22Rv1 (cell line): ENCODE results near the gene SLC25A44.
"Not testable (repeated sequence)": the region's sequence is repeated elsewhere in the genome, so short reads cannot be mapped to it uniquely, and the experiment has no call there.

Experiments used
- ZFX ChIP-seq: fragments of 450-650 bp; IDR thresholded peaks from 2 replicates; pipeline ENCODE4 v1.6.1; 2017; ENCODE audit warnings: antibody characterized with exemption, borderline replicate concordance
- TF ChIP-seq, protein P1 (sequence below): fragments of 450-650 bp; IDR thresholded peaks from 2 replicates; pipeline ENCODE4 v1.5.1; 2017; ENCODE audit warnings: mild to moderate bottlenecking

DNA sequence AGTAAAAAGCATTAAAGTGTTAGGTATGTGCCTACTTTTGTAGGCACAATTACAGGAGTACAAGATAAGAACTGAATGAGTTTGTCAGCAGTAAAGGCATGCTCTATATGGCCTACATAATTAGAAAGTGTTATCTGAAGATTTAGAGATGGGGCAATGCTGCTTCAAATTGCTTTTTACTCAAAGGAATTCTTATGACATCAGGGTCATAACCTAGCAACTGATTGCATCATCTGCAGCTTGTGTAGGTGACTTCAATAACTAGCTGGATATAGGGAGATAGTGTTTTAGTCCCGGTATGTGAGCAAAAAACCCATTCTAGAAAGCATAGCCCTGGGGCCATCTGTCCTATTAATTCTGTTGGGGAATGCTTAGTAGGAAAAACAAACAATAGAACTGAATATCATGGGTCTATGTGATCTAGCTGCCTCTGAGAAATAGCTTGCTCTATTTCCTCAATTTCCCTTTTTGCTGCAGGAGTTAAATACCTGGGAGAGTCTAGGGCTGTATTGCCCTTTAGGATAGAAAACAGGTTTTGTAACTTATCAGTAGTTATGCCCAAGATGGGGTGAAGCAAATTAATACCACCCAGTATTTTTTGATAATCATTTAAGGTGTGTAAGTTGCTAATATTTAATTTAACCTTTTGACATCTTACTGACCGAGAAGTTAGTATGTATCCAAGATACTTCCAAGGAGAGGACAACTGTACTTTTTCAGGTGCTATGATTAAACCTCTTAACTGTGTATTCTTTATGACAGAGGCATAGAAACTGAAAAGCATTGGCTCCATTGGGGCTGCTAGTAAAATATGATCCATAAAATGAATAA is 7.3 kb upstream of the SLC25A44 start:
- TF ChIP-seq, protein P1, sequence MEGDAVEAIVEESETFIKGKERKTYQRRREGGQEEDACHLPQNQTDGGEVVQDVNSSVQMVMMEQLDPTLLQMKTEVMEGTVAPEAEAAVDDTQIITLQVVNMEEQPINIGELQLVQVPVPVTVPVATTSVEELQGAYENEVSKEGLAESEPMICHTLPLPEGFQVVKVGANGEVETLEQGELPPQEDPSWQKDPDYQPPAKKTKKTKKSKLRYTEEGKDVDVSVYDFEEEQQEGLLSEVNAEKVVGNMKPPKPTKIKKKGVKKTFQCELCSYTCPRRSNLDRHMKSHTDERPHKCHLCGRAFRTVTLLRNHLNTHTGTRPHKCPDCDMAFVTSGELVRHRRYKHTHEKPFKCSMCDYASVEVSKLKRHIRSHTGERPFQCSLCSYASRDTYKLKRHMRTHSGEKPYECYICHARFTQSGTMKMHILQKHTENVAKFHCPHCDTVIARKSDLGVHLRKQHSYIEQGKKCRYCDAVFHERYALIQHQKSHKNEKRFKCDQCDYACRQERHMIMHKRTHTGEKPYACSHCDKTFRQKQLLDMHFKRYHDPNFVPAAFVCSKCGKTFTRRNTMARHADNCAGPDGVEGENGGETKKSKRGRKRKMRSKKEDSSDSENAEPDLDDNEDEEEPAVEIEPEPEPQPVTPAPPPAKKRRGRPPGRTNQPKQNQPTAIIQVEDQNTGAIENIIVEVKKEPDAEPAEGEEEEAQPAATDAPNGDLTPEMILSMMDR = not testable (repeated sequence)
- TF ChIP-seq ZFX = not testable (repeated sequence)
